ENCODE data around the gene BIN1.

GRCh38 chr2:127037476-127037875 lies 69.5 kb downstream of the BIN1 start:
- TF ChIP-seq, protein P1, sequence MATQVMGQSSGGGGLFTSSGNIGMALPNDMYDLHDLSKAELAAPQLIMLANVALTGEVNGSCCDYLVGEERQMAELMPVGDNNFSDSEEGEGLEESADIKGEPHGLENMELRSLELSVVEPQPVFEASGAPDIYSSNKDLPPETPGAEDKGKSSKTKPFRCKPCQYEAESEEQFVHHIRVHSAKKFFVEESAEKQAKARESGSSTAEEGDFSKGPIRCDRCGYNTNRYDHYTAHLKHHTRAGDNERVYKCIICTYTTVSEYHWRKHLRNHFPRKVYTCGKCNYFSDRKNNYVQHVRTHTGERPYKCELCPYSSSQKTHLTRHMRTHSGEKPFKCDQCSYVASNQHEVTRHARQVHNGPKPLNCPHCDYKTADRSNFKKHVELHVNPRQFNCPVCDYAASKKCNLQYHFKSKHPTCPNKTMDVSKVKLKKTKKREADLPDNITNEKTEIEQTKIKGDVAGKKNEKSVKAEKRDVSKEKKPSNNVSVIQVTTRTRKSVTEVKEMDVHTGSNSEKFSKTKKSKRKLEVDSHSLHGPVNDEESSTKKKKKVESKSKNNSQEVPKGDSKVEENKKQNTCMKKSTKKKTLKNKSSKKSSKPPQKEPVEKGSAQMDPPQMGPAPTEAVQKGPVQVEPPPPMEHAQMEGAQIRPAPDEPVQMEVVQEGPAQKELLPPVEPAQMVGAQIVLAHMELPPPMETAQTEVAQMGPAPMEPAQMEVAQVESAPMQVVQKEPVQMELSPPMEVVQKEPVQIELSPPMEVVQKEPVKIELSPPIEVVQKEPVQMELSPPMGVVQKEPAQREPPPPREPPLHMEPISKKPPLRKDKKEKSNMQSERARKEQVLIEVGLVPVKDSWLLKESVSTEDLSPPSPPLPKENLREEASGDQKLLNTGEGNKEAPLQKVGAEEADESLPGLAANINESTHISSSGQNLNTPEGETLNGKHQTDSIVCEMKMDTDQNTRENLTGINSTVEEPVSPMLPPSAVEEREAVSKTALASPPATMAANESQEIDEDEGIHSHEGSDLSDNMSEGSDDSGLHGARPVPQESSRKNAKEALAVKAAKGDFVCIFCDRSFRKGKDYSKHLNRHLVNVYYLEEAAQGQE (IDR thresholded peaks at IDR 0.05; ENCODE audit: insufficient read depth in 1 of 2, low read depth in 2 of 2, low read length in 2 of 2), result no peak
- TF ChIP-seq POLR2AphosphoS5 (IDR thresholded peaks at IDR 0.05; ENCODE audit: low read depth, low read length) (no peak), TAF1 (IDR thresholded peaks at IDR 0.05; ENCODE audit: borderline replicate concordance, insufficient read depth, low read length) (no peak), SIN3A (IDR thresholded peaks at IDR 0.05; ENCODE audit: borderline replicate concordance, insufficient read depth, low read length) (no peak), FOXP2 (optimal IDR thresholded peaks at IDR 0.05; ENCODE audit: borderline replicate concordance, extremely low read depth, extremely low read length, insufficient read depth) (no peak)

Measured in PFSK-1 (cell line).